AG04450 (cell line): ENCODE data around the gene KCNAB2. TPM values are rescaled to one million over a fixed set of nuclear protein-coding genes. Genes with fewer than 3 reads are reported as not detected.

ENCODE experiments used
- CTCF ChIA-PET: fragments of 300-600, 350-600 bp; formaldehyde crosslinking; extraction: SDS; loops from one replicate; lab custom pipeline; 2022; ENCODE audit warnings: antibody characterized with exemption, inconsistent platforms; lab: Charles Lee
- POLR2A ChIA-PET: fragments of 350-600 bp; formaldehyde crosslinking; extraction: SDS; loops from one replicate; lab custom pipeline; 2021; ENCODE audit warnings: antibody characterized with exemption, inconsistent platforms; lab: Yijun Ruan, JAX
- DNase-seq: peaks from one replicate; pipeline ENCODE4 v3.0.0-alpha.2; 2011; ENCODE audit warnings: low read depth, low spot score
- H3K27ac ChIP-seq: one replicate; pipeline ENCODE4 v1.5.1; 2012; ENCODE audit warnings: low read depth, low read length, control low read depth
- H3K27me3 ChIP-seq: one replicate; pipeline ENCODE4 v1.6.0; 2012; ENCODE audit warnings: low read length; ENCODE audit not compliant: control insufficient read depth, insufficient read depth
- H3K4me3 ChIP-seq: 2 replicates; pipeline ENCODE4 v1.5.1; 2011; ENCODE audit warnings: mild to moderate bottlenecking, low read depth, low read length, control low read depth
- H3K9me3 ChIP-seq: 2 replicates; pipeline ENCODE4 v1.5.1; 2012; ENCODE audit warnings: low read length; ENCODE audit not compliant: control insufficient read depth, insufficient read depth
- polyA plus RNA-seq: library from polyadenylated mRNA; depleted of rRNA; stranded (reverse); fragments of >200 nt; gene quantifications from 2 replicates; pipeline ENCODE4 v1.2.3, GENCODE V29; 2011
- TF ChIP-seq, protein P1 (sequence below): IDR thresholded peaks from 2 replicates; pipeline ENCODE4 v1.5.1; 2011; ENCODE audit warnings: low read depth, low read length, control low read depth, inconsistent platforms

Gene KCNAB2
- polyA plus RNA-seq, 1 experiment = 3.1 TPM

DNA sequence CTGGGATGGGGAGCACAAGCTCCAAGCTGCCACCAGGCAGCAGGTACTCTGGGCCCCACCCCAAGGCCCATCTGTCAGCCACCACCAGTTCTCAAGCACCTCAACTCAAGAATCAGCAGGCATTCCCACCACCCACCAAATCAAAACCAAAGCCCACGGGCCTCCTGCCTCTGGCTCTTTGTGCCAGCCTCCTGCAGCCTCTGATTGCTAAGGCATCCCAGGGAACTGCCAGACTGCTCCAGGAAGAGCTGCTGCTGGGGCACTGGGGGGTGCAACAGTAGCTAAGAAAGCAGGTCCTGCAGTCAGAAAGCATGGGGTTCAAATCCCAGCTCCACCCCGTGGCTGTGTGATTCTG lies 99.7 kb downstream of the KCNAB2 start:
- Histone ChIP-seq H3K27me3 (peaks cover 24% of the 10 kb centered on the region), H3K4me3 (no peak overlapping the region), H3K9me3 (peaks cover 5% of the 10 kb centered on the region; the same call in 1 of the 2 replicates), H3K27ac (no peak overlapping the region)
- no peak for DNase-seq
- ChIA-PET CTCF (interaction anchor here (1.0 kb wide), 1 partner anchor 63 kb away, joined by 3 read pairs; no protein-coding TSS in a partner anchor), POLR2A (no interaction called here)
- TF ChIP-seq, protein P1, sequence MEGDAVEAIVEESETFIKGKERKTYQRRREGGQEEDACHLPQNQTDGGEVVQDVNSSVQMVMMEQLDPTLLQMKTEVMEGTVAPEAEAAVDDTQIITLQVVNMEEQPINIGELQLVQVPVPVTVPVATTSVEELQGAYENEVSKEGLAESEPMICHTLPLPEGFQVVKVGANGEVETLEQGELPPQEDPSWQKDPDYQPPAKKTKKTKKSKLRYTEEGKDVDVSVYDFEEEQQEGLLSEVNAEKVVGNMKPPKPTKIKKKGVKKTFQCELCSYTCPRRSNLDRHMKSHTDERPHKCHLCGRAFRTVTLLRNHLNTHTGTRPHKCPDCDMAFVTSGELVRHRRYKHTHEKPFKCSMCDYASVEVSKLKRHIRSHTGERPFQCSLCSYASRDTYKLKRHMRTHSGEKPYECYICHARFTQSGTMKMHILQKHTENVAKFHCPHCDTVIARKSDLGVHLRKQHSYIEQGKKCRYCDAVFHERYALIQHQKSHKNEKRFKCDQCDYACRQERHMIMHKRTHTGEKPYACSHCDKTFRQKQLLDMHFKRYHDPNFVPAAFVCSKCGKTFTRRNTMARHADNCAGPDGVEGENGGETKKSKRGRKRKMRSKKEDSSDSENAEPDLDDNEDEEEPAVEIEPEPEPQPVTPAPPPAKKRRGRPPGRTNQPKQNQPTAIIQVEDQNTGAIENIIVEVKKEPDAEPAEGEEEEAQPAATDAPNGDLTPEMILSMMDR = no peak

DNA sequence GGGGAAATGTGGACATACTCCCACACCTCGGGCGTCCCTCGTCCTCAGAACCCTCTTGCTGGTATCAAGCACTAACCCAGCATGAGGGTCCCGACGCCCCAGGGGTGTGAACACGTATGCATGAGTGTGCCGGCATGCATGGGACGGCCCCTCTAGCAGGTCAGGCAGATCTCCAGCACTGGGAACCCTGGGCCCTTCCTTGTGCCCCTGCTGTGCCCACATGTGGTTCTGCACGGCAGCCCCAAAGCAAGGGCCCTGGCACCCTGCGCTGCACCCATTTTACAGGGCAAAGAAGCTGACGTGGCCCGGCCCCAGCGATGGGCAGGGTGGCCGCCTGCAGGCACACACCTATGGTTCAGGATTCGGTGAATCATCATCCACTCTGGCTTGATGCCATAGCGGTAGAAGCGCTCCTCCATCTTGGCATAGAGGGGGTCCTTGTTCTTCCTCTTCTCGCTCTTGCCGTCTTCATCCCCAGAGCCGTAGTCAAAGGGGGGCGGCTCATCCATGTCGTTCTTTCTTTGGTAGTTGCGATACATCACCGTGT lies 100.2 kb downstream of the KCNAB2 start:
- peaks cover 24% of the 10 kb centered on the region for H3K27me3 ChIP-seq
- H3K9me3 ChIP-seq = peaks cover 5% of the 10 kb centered on the region; the same call in 1 of the 2 replicates
- DNase-seq = no peak
- CTCF ChIA-PET = no interaction called here
- H3K27ac ChIP-seq = no peak overlapping the region
- no peak overlapping the region for H3K4me3 ChIP-seq
- TF ChIP-seq, protein P1 = no peak
- POLR2A ChIA-PET = no interaction called here

DNA sequence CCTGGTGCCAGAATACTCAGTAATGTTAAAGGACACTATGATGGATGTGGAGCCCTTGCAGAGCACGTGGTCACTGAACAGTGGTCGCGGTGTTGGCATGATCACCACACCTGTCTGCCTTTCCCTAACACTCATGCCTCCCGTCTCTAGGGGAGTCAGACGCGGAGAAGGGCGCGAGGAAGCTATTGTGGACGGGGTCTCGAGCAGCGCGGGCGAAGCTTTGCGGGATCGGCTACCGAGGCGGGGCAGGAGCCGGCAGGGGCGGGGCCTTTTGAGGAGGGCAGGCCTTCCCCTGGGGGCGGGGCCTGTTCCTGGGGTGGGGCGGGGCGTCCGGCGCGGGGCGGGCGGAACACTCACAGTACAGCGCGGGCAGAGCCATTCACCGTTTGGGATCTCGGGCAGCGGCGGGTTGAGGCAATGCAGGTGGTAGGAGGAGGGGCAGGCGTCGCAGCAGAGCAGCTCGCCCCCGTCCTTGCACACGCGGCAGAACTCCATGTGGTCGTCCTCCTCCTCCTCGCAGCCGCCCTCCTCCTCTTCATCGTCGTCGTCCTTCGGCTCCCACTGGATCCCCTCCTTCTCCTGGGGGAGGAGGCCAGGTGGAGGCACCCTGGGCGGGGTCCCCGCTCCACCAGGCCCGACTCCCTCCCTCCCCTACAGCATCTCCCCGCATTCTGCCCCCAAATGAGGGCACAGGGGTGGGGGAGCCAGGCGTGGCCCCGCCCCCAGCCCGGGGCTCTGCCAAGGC lies 103.0 kb downstream of the KCNAB2 start:
- ChIA-PET CTCF (no interaction called here), POLR2A (no interaction called here)
- DNase-seq = no peak
- H3K9me3 ChIP-seq = peaks cover 5% of the 10 kb centered on the region; the same call in 1 of the 2 replicates
- H3K27ac ChIP-seq = no peak overlapping the region
- peaks cover 25% of the 10 kb centered on the region for H3K27me3 ChIP-seq
- no peak overlapping the region for H3K4me3 ChIP-seq
- TF ChIP-seq, protein P1 = no peak

DNA sequence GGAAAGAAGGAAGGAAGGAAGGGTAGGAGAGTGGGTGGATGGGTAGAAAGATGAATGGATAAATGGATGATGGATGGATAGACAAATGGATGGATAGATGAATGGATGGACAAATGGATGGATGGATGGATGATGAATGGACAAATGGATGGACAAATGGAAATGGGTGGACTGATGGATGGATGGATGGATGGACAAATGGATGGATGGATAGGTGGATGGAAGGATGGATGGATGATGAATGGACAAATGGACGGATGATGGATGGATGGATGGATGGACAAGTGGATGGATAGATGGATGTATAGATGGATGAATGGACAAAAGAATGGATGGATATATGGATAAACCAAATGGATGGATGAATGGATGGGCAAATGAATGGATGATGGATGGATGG lies 103.9 kb downstream of the KCNAB2 start:
- ChIA-PET CTCF (no interaction called here), POLR2A (no interaction called here)
- H3K4me3 ChIP-seq = no peak overlapping the region
- H3K27ac ChIP-seq = no peak overlapping the region
- peaks cover 5% of the 10 kb centered on the region; the same call in 1 of the 2 replicates for H3K9me3 ChIP-seq
- peaks cover 27% of the 10 kb centered on the region for H3K27me3 ChIP-seq
- DNase-seq = no peak
- TF ChIP-seq, protein P1 = no peak
